Activated CD4-positive, alpha-beta T cell treated with anti-CD3 and anti-CD28 coated beads, Interleukin-2, amount 10 ng/mL, durations not matched to agents 7 days and 5 days (primary cell): ENCODE results near the gene OR5C1. TPM values are rescaled to one million over a fixed set of nuclear protein-coding genes. Genes with fewer than 3 reads are reported as not detected.

ENCODE experiments used
- CTCF ChIA-PET: fragments of 350-600 bp; sonication (Branson Sonifier 250); formaldehyde crosslinking; loops from one replicate; lab custom pipeline; 2021; ENCODE audit warnings: antibody characterized with exemption; lab: Charles Lee
- POLR2A ChIA-PET: fragments of 350-600 bp; sonication (Branson Sonifier 250); formaldehyde crosslinking; loops from one replicate; lab custom pipeline; 2021; ENCODE audit warnings: antibody characterized with exemption; lab: Charles Lee
- DNase-seq: peaks from one replicate; pipeline ENCODE4 v3.0.0-alpha.2; 2020
- H3K27ac Mint-ChIP-seq: one replicate; pipeline ENCODE4 v1.8.0; 2021; ENCODE audit warnings: mild to moderate bottlenecking, moderate library complexity, mixed read lengths
- H3K27me3 Mint-ChIP-seq: one replicate; pipeline ENCODE4 v1.8.0; 2021; ENCODE audit warnings: mixed read lengths
- H3K36me3 Mint-ChIP-seq: one replicate; pipeline ENCODE4 v1.8.0; 2021; ENCODE audit warnings: low read depth, mixed read lengths
- H3K4me1 Mint-ChIP-seq: one replicate; pipeline ENCODE4 v1.8.0; 2021; ENCODE audit warnings: mixed read lengths
- H3K4me3 Mint-ChIP-seq: one replicate; pipeline ENCODE4 v1.8.0; 2021; ENCODE audit warnings: mild to moderate bottlenecking, moderate library complexity, mixed read lengths
- H3K9me3 Mint-ChIP-seq: one replicate; pipeline ENCODE4 v1.8.0; 2021; ENCODE audit warnings: mixed read lengths
- total RNA-seq, 2 experiments: library from RNA; stranded (reverse); gene quantifications; one replicate each; pipeline ENCODE4 v1.2.3, GENCODE V29; 2021

Gene OR5C1
- not detected for total RNA-seq

GRCh38 chr9:122788831-122789230, at the start of gene OR5C1:
Gene OR5C1, plus strand, starts transcription at chr9:122788933. Its CDS starts 0 bp downstream, at chr9:122788933.
- DNase-seq, result no peak
- ChIA-PET CTCF (no interaction called here), POLR2A (no interaction called here)
- no peak within 1 kb of the TSS for H3K4me3 Mint-ChIP-seq
- H3K4me1 Mint-ChIP-seq, result no peaks in the 10 kb centered on the region
- no peaks in the 10 kb centered on the region for H3K27me3 Mint-ChIP-seq
- H3K9me3 Mint-ChIP-seq, result no peaks in the 10 kb centered on the region
- no peak within 1 kb of the TSS for H3K27ac Mint-ChIP-seq
- no peaks in the 10 kb centered on the region for H3K36me3 Mint-ChIP-seq

- H3K27ac Mint-ChIP-seq, result no peak within 1 kb of the TSS
- POLR2A ChIA-PET, result no interaction called here
- H3K4me3 Mint-ChIP-seq, result no peak within 1 kb of the TSS
- no peaks in the 10 kb centered on the region for H3K4me1 Mint-ChIP-seq
- DNase-seq, result no peak
- CTCF ChIA-PET, result no interaction called here
- no peaks in the 10 kb centered on the region for H3K36me3 Mint-ChIP-seq
- H3K27me3 Mint-ChIP-seq, result no peaks in the 10 kb centered on the region
- peaks cover 14% of the 10 kb centered on the region for H3K9me3 Mint-ChIP-seq
Measured at GRCh38 chr9:122742003-122742402, 46.7 kb upstream of the OR5C1 start, which contains the start of gene OR1L6. Gene OR1L6, plus strand, starts transcription at chr9:122742303. Its CDS starts 7,545 bp downstream, at chr9:122749848.

GRCh38 chr9:122754825-122755224, 33.9 kb upstream of the OR5C1 start:
- H3K4me3 Mint-ChIP-seq, result no peak overlapping the region
- ChIA-PET POLR2A (no interaction called here), CTCF (no interaction called here)
- no peak for DNase-seq
- H3K9me3 Mint-ChIP-seq, result peaks cover 9% of the 10 kb centered on the region
- no peaks in the 10 kb centered on the region for H3K36me3 Mint-ChIP-seq
- no peaks in the 10 kb centered on the region for H3K4me1 Mint-ChIP-seq
- H3K27ac Mint-ChIP-seq, result no peak overlapping the region
- no peaks in the 10 kb centered on the region for H3K27me3 Mint-ChIP-seq

- no peaks in the 10 kb centered on the region for H3K4me1 Mint-ChIP-seq
- no peak for DNase-seq
- H3K27me3 Mint-ChIP-seq, result peaks cover under 1% of the 10 kb centered on the region
- ChIA-PET CTCF (no interaction called here), POLR2A (no interaction called here)
- H3K4me3 Mint-ChIP-seq, result no peak overlapping the region
- H3K27ac Mint-ChIP-seq, result no peak overlapping the region
- H3K36me3 Mint-ChIP-seq, result no peaks in the 10 kb centered on the region
- H3K9me3 Mint-ChIP-seq, result peaks cover 17% of the 10 kb centered on the region
Measured at GRCh38 chr9:122767817-122768216, 20.9 kb upstream of the OR5C1 start.

- ChIA-PET CTCF (interaction anchor here (0.6 to 1.3 kb wide), 2 partner anchors 10 to 227 kb away, joined by 3 read pairs; no protein-coding TSS in a partner anchor), POLR2A (no interaction called here)
- Mint-ChIP-seq H3K27me3 (peaks cover 7% of the 10 kb centered on the region), H3K4me3 (no peak overlapping the region), H3K9me3 (peaks cover 9% of the 10 kb centered on the region), H3K27ac (no peak overlapping the region), H3K36me3 (no peaks in the 10 kb centered on the region), H3K4me1 (no peaks in the 10 kb centered on the region)
- DNase-seq, result no peak
Measured at GRCh38 chr9:122777052-122777451, 11.7 kb upstream of the OR5C1 start.

- CTCF ChIA-PET, result no interaction called here
- Mint-ChIP-seq H3K4me3 (no peak overlapping the region), H3K9me3 (peaks cover 3% of the 10 kb centered on the region), H3K27me3 (peaks cover 4% of the 10 kb centered on the region), H3K27ac (no peak overlapping the region), H3K36me3 (no peaks in the 10 kb centered on the region), H3K4me1 (no peaks in the 10 kb centered on the region)
- POLR2A ChIA-PET, result no interaction called here
- no peak for DNase-seq
Measured at GRCh38 chr9:122777935-122778627, 10.7 kb upstream of the OR5C1 start.

GRCh38 chr9:122779181-122779580, 9.6 kb upstream of the OR5C1 start:
- no peaks in the 10 kb centered on the region for H3K4me1 Mint-ChIP-seq
- DNase-seq, result no peak
- ChIA-PET POLR2A (no interaction called here), CTCF (no interaction called here)
- no peak overlapping the region for H3K27ac Mint-ChIP-seq
- no peak overlapping the region for H3K4me3 Mint-ChIP-seq
- no peaks in the 10 kb centered on the region for H3K9me3 Mint-ChIP-seq
- no peaks in the 10 kb centered on the region for H3K36me3 Mint-ChIP-seq
- H3K27me3 Mint-ChIP-seq, result no peaks in the 10 kb centered on the region

- no peaks in the 10 kb centered on the region for H3K4me1 Mint-ChIP-seq
- ChIA-PET POLR2A (no interaction called here), CTCF (no interaction called here)
- no peaks in the 10 kb centered on the region for H3K27me3 Mint-ChIP-seq
- DNase-seq, result no peak
- H3K9me3 Mint-ChIP-seq, result no peaks in the 10 kb centered on the region
- H3K4me3 Mint-ChIP-seq, result no peak overlapping the region
- H3K36me3 Mint-ChIP-seq, result no peaks in the 10 kb centered on the region
- no peak overlapping the region for H3K27ac Mint-ChIP-seq
Measured at GRCh38 chr9:122780026-122780425, 8.7 kb upstream of the OR5C1 start.

GRCh38 chr9:122781671-122782070, 7.1 kb upstream of the OR5C1 start:
- Mint-ChIP-seq H3K27me3 (no peaks in the 10 kb centered on the region), H3K4me1 (no peaks in the 10 kb centered on the region), H3K36me3 (no peaks in the 10 kb centered on the region), H3K4me3 (no peak overlapping the region), H3K27ac (no peak overlapping the region), H3K9me3 (no peaks in the 10 kb centered on the region)
- ChIA-PET POLR2A (no interaction called here), CTCF (no interaction called here)
- DNase-seq, result no peak

- Mint-ChIP-seq H3K27me3 (no peaks in the 10 kb centered on the region), H3K27ac (no peak overlapping the region), H3K36me3 (no peaks in the 10 kb centered on the region), H3K4me3 (no peak overlapping the region), H3K9me3 (no peaks in the 10 kb centered on the region), H3K4me1 (no peaks in the 10 kb centered on the region)
- CTCF ChIA-PET, result no interaction called here
- POLR2A ChIA-PET, result no interaction called here
- DNase-seq, result no peak
Measured at GRCh38 chr9:122785269-122785668, 3.5 kb upstream of the OR5C1 start.

GRCh38 chr9:122786338-122786737, 2.4 kb upstream of the OR5C1 start:
- H3K36me3 Mint-ChIP-seq, result no peaks in the 10 kb centered on the region
- POLR2A ChIA-PET, result no interaction called here
- H3K4me3 Mint-ChIP-seq, result no peak overlapping the region
- H3K9me3 Mint-ChIP-seq, result no peaks in the 10 kb centered on the region
- CTCF ChIA-PET, result interaction anchor here (0.6 to 1.2 kb wide), 2 partner anchors 10 to 396 kb away, joined by 3 read pairs; no protein-coding TSS in a partner anchor
- H3K27me3 Mint-ChIP-seq, result no peaks in the 10 kb centered on the region
- H3K4me1 Mint-ChIP-seq, result no peaks in the 10 kb centered on the region
- no peak for DNase-seq
- H3K27ac Mint-ChIP-seq, result no peak overlapping the region

- POLR2A ChIA-PET, result no interaction called here
- H3K4me1 Mint-ChIP-seq, result no peaks in the 10 kb centered on the region
- no peak for DNase-seq
Measured at GRCh38 chr9:122789256-122790046, 718 bp downstream of the OR5C1 start.

GRCh38 chr9:122791872-122792669, 3.3 kb downstream of the OR5C1 start:
- no peak for DNase-seq
- H3K4me3 Mint-ChIP-seq, result no peak overlapping the region
- CTCF ChIA-PET, result no interaction called here
- no peaks in the 10 kb centered on the region for H3K36me3 Mint-ChIP-seq
- no peaks in the 10 kb centered on the region for H3K9me3 Mint-ChIP-seq
- H3K4me1 Mint-ChIP-seq, result no peaks in the 10 kb centered on the region
- H3K27ac Mint-ChIP-seq, result no peak overlapping the region
- no peaks in the 10 kb centered on the region for H3K27me3 Mint-ChIP-seq
- POLR2A ChIA-PET, result no interaction called here

More at GRCh38 chr9:122789256-122790046, 718 bp downstream of the OR5C1 start:
- Mint-ChIP-seq H3K27ac (no peak overlapping the region), H3K27me3 (no peaks in the 10 kb centered on the region), H3K4me3 (no peak overlapping the region), H3K9me3 (no peaks in the 10 kb centered on the region), H3K36me3 (no peaks in the 10 kb centered on the region)
- CTCF ChIA-PET, result no interaction called here
